ENCODE measurements around the gene EPC1.
"Not testable (repeated sequence)": the region's sequence is repeated elsewhere in the genome, so short reads cannot be mapped to it uniquely, and the experiment has no call there.

EPC1 gene, protein sequence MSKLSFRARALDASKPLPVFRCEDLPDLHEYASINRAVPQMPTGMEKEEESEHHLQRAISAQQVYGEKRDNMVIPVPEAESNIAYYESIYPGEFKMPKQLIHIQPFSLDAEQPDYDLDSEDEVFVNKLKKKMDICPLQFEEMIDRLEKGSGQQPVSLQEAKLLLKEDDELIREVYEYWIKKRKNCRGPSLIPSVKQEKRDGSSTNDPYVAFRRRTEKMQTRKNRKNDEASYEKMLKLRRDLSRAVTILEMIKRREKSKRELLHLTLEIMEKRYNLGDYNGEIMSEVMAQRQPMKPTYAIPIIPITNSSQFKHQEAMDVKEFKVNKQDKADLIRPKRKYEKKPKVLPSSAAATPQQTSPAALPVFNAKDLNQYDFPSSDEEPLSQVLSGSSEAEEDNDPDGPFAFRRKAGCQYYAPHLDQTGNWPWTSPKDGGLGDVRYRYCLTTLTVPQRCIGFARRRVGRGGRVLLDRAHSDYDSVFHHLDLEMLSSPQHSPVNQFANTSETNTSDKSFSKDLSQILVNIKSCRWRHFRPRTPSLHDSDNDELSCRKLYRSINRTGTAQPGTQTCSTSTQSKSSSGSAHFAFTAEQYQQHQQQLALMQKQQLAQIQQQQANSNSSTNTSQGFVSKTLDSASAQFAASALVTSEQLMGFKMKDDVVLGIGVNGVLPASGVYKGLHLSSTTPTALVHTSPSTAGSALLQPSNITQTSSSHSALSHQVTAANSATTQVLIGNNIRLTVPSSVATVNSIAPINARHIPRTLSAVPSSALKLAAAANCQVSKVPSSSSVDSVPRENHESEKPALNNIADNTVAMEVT

GRCh38 chr10:32346551-32347362, at the start of gene EPC1:
Gene EPC1 (minus strand): TSS chr10:32347158. CDS start chr10:32346915, 243 bp downstream.
- DNase-seq (ENCODE audit: low read depth in 2 of 2) = peak; percentile 74 to 85

GRCh38 chr10:32393911-32394310, 47.0 kb upstream of the EPC1 start:
- DNase-seq (ENCODE audit: low read depth in 2 of 2) = no peak

DNA sequence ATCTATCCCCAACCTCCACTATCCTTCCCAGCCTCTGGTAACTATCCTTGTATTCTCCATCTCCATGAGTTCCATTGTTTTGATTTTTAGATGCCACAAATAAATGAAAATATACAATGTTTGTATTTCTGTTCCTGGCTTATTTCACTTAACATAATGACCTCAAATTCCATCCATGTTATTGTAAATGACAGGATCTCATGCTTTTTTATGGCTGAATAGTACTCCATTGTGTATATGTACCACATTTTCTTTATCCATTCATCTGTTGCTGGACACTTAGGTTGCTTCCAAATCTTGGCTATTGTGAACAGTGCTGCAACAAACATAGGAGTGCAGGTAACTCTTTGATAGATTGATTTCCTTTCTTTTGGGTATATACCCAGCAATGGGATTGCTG, 45.3 kb upstream of the EPC1 start:
- not testable (repeated sequence) for DNase-seq (ENCODE audit: low read depth in 2 of 2)

DNA sequence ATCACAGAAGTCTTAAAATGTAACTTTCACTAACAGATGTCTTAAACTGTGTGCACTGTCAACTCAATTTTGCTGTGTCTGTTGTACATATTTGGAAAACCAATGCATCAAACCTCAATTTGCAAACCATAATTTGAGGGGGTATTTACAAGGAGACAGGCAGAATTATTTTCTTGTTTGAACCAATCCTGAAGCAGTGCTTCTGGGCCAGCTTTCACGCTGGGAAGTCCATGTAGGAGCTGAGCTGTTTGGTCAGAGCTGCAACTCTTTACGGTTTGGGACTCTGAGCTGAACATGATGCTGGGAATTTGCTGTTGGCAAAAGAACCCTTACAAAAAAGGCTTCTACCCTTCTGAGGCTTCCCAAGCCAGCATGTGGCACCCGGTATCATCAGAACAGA, 43.2 kb upstream of the EPC1 start:
- no peak for DNase-seq (ENCODE audit: low read depth in 2 of 2)

DNA sequence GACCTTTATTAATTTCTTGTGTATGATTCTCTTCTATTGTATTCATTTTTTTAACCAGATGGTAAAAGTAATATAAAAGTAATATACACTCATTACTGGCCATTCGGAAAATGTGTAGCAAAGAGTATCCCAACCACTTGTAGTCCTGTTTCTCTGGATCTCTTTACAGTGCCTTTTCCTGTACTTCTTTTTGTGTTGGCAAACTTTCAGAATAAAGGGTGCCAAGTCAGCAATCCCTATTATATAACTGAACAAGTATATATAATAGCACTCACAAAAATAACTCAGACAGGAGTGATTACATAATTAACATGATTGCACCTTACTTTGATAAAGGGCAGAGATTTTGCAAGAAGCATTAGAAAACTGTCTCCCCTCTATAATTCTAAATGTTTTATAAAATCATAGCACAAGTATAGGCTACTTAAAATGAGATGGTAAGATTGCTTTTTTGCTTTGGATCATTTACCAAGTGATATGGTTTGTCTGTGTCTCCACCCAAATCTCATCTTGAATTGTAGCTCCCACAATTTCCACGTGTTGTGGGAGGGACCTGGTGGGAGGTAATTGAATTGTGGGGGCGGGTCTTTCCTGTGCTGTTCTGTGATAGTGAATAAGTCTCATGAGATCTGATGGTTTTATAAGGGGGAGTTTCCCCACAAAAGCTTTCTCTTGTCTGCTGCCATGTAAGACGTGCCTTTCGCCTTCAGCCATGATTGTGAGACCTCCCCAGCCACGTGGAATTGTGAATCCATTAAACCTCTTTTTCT, 41.5 kb upstream of the EPC1 start:
- no peak for DNase-seq (ENCODE audit: low read depth in 2 of 2)

DNA sequence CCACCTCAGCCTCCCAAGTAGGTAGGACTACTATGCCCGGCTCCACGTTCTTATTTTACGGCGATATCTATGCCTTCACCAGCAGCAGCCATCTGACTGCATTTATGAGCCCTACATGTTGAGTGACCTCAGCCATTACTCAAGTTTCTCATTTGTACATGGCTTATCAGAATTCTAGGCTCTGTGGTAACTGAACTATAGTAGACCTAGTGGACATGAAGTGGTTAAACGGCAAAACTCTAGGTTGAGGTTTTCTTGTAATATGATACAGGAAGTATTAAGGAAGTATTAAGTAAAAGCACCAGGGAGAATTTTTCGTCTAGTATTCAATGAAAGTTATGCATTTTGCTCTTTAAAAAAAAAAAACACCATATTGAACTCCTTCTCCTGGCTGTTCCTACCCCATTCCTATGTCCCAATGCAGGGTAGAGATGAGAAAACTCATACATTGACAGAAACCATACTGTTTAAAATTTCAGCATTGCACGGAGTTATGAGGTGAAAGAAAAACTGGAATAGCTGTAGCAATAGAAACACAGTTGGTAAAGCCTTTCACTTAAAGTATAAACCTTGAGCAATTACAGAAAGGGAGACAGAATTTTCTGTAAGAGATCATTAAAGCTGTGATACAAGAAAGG, 39.8 kb upstream of the EPC1 start:
- DNase-seq (ENCODE audit: low read depth in 2 of 2) = no peak

DNA sequence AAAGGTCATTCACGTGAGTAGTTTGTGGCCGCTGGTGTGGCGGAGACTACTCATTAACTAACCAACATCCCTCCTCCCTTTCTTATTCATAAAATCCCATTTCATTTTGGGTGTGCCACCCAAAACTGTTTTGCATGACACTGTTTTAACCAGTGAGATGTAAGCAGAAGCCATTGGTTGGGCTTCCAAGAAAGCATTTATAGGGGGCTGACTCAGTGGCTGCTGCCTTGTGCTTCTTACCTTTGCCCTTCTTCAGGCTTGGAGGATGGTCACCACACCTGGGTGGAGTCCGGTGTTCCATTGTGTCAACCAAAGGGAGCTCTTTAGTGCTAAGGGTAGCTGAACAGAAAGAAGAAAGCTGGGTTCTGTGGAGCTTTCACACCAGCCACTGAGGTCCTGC, 37.2 kb upstream of the EPC1 start:
- DNase-seq (ENCODE audit: low read depth in 2 of 2) = no peak

GRCh38 chr10:32381165-32381564, 34.2 kb upstream of the EPC1 start:
- no peak for DNase-seq (ENCODE audit: low read depth in 2 of 2)

GRCh38 chr10:32379950-32380551, 33.1 kb upstream of the EPC1 start:
- no peak for DNase-seq (ENCODE audit: low read depth in 2 of 2)

GRCh38 chr10:32379318-32379949, 32.5 kb upstream of the EPC1 start:
- no peak for DNase-seq (ENCODE audit: low read depth in 2 of 2)

GRCh38 chr10:32378363-32379317, 31.7 kb upstream of the EPC1 start:
- peak; percentile 88 to 89 for DNase-seq (ENCODE audit: low read depth in 2 of 2)

GRCh38 chr10:32377458-32378259, 30.7 kb upstream of the EPC1 start:
- no peak for DNase-seq (ENCODE audit: low read depth in 2 of 2)

- no peak for DNase-seq (ENCODE audit: low read depth in 2 of 2)
Measured at GRCh38 chr10:32376771-32377170, 29.8 kb upstream of the EPC1 start.

DNA sequence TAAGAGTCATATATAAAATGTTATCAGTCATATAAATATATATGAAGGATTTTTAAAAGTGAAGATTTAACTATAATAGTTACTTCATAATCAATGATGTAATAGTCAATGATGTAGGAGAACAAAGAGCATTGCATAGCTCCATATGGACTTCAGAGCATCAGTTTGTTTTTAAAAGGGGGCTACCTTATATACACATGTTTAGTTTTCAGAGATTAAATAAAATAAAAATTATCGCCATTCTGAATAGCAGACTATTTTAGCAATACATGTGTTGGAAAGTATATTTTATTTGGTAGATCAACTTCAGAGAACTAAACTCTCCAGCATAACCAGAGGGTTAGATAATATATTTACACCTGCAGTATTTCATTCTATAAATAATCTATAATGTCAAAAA, 29.1 kb upstream of the EPC1 start:
- DNase-seq (ENCODE audit: low read depth in 2 of 2) = no peak

DNA sequence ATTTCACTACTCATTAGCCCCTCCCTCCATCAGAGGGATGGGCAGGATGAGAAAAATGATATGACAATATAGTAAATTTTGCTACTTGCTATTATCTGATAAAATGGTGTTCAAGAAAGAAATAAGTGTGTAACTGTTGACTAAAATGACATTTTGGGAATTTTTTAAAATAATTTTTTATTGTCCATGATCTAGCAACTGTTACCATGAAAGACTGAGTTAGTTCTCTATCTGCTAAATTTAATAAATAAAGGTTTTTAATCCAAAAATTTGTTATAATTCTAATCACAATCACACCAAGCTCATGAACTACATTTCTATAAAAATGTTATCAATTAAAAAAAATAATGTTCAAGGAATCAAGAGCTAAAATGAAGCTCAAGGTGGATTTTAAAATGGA, 28.7 kb upstream of the EPC1 start:
- no peak for DNase-seq (ENCODE audit: low read depth in 2 of 2)

DNA sequence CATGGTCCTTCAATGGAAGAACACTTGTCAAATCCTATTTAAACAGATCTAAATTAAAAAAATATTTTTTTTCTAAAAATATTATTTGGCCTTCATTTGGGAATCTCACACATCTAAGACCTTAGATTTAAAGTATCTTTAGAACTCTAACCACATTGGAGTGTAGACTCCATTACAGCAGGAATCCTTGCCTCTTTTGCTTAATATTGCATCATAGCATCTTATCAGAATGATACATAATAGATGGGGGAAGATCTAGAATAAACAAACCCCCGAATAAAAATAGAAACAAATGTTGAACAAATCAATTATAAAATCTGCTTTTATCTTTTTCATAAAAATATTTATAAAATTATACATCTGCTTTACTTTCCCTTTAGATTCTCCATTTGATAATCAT, 27.6 kb upstream of the EPC1 start:
- no peak for DNase-seq (ENCODE audit: low read depth in 2 of 2)

DNA sequence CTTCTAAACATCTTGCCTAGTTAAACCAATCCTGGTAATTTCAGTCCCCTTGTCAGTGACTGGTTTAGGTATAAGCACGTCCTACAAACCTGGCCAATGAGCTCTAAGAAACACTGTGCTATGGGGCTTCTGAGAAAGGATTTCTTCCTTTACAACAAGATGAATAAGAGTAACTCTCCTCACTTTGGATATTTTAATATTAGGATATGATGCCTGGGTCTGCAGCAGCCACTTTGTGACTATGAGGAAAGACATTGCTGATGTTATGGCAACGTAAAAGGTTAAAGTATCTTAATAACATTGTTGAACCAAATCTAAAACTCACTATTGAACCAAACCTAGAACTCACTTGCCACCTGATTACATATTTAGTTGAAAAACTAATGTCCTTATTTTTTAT, 26.5 kb upstream of the EPC1 start:
- DNase-seq (ENCODE audit: low read depth in 2 of 2) = no peak

GRCh38 chr10:32373031-32373430, 26.1 kb upstream of the EPC1 start:
- DNase-seq (ENCODE audit: low read depth in 2 of 2) = no peak
